HG03097 (cell line): ENCODE data around the gene MYO9B.

Experiments
- ATAC-seq: cut with Tn5 transposase; IDR thresholded peaks from one replicate; pipeline ENCODE4 v1.9.1; 2021; ENCODE audit not compliant: unreplicated experiment, low FRiP score

Gene MYO9B

DNA sequence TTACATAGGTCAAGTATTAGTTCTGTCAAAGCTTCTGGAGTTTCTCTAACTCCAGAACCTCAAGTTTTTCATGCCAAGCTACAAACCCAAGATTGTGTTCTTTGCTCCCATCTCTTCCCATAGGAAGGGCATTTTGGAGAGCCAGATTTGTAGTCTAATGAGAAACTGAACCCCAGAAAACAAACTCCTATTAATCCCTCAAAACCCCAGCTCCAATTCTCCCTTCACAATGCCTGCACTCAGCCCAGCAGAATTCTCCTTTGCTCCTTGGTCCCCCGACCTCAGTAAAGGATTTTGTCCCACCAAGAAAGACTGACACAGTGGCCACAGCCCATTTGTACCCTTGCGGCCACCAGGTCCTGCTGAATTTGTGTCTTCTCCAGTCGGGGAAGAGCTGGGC is 180.6 kb downstream of the MYO9B start:
- ATAC-seq = no peak

GRCh38 chr19:17259118-17259780 is 183.7 kb downstream of the MYO9B start:
- no peak for ATAC-seq

DNA sequence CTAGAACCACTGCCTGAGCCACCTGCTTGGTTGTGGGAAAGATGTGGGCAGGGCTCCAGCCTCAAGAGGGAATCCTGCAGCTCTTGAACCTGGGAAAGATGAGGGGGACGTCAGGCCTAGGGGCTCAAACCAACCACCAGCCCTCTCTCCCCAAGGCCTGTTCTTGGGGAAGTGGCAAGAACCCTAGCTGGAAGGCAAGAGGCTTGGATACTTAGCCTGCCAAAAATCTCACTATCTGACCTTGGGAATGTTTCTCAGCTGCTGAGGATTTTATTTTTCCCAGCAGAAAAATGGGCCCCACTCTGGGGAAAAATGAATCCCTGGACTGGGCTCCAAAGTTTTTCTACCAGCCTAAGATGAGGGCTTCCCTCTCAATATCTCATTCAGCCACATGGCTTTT is 184.4 kb downstream of the MYO9B start:
- ATAC-seq = no peak

DNA sequence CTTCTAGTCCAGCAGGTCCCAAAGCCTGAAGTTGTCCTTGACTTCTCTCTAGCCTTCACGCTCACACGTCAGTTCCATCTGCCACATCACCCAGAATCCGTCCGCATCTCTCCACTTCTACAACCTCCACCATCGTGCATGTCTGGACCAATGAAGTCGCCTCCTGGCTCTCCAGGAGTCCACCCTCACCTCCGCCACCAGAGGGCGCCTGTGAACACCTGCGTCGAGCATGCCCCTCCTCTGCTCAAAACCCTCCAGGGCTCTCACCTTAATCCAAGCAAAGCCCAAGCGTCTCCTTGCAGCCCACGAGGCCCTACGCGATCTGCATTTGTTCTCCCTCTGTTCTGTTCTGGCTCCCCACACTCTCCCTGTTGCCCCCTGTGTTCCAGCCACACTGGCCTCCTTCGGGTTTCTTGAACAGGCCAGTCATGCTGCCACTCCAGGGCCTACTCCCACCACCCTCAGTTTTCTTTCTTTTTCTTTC is 185.3 kb downstream of the MYO9B start:
- ATAC-seq = peak; percentile 66

DNA sequence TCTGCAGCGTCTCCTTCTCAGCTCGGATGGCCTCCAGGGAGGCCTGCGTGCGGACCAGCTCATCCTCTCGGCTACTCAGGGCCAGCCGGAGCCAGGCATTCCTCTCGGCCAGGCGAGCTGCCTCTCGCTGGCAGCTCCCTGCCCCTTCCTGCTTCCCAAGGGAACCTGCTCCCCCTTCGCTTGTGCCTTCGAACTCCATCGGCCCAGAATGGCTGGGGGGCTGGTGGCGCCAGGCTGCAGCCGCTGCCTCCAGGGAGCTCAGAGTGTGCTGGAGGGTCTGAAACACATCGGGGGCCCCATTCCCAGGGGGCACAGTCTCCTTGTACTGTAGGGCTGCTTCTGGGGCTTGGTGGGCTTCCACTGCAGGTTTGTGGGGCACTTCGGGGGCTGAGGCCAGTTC is 187.0 kb downstream of the MYO9B start:
- ATAC-seq = no peak
